ENCODE data around the gene ECSIT.
A peak's percentile ranks its signal among the peaks of the same experiment; 100 is the strongest.
"Not testable (repeated sequence)": the region's sequence is repeated elsewhere in the genome, so short reads cannot be mapped to it uniquely, and the experiment has no call there.

Gene ECSIT

DNA sequence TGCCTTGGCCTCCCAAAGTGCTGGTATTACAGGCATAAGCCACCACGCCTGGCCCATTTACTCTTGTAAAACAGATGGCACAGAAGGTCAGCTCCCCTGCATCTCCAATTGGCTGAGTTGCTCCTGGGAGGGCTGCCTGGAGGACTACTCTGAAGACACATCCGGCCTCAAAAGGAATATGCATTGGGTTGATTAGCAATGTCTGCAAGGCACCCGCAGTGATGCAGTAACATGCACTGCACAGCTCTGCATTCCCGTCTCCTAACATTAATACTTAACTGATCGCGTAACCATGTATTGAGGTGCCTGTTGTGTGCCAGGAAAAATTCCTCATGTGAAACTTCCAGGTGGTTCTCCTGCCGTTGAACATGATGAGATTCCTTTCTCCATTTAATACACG, 53.1 kb downstream of the ECSIT start:
- DNase-seq: no peak

DNA sequence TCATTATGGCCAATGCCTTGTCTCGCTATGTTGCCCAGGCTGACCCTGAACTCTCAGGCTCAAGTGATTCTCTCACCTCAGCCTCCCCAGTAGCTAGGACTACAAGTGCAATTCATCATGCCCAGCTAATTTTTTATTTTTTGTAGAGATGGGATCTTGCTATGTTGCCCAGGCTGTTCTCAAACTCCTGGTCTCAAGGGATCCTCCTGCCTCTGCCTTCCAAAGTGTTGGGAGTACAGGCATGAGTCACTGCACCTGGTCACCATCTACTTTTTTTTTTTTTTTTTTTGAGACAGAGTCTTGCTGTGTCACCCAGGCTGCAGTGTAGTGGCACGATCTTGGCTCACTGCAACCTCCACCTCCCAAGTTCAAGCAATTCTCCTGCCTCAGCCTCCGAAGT, 53.6 kb downstream of the ECSIT start:
- not testable (repeated sequence) for DNase-seq

DNA sequence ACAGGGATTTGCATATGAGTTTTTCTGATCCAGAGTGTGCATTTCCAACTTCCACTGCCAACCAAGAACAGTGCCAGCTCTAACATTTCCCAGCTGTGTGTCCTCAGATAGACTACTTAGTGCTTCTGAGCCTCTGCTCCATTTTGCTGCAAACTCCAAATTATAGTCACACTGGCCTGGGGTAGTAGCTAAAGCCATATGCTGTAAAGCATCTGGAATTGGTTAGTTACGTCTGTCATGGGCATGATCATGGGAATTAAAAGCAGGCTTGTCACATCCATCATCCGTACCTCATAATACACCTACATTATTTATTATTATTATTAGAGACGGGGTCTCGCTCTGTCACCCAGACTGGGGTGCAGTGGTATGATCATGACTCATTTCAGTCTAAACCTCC, 55.2 kb downstream of the ECSIT start:
- no peak for DNase-seq

DNA sequence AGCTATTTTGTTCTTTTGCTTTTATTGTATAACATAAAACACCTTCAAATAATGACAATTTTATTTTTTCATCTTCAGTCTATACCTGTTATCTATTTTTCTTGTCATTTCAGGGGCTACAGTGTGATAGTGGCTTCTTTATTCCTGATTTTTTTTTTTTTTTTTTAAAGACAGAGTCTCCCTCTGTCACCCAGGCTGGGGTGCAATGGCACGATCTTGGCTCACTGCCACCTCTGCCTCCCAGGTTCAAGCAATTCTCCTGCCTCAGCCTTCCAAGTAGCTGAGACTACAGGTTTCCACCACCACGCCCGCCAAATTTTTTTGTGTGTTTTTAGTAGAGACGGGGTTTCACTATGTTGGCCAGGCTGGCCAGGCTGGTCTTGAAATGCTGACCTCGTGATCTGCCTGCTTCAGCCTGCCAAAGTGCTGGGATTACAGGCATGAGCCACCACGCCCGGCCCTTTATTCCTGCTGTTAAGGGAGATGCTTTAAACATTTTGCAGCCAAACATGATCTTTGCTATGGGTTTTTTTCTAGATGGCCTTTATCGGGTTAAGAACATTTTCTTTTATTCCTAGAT, 60.6 kb downstream of the ECSIT start:
- not testable (repeated sequence) for DNase-seq

DNA sequence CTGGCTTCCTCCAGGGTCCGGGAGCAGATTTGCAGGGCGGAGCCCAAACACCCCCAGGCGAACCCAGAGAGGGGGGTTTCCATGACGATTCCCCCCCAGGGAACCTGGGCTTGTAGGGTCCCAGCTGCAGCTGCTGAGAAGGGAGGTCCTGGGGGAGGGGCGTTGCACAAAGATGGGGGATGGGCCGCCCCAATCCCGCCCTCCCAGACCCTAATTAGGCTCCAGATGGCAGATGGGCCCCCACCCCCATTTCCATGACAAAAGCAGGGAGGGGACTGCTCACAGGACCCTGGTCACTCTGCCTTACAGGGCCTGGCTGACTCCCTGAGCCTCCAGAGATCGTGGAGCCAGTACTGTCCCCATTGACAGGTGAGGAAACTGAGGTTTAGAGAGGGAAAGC, 63.3 kb downstream of the ECSIT start:
- DNase-seq: no peak

DNA sequence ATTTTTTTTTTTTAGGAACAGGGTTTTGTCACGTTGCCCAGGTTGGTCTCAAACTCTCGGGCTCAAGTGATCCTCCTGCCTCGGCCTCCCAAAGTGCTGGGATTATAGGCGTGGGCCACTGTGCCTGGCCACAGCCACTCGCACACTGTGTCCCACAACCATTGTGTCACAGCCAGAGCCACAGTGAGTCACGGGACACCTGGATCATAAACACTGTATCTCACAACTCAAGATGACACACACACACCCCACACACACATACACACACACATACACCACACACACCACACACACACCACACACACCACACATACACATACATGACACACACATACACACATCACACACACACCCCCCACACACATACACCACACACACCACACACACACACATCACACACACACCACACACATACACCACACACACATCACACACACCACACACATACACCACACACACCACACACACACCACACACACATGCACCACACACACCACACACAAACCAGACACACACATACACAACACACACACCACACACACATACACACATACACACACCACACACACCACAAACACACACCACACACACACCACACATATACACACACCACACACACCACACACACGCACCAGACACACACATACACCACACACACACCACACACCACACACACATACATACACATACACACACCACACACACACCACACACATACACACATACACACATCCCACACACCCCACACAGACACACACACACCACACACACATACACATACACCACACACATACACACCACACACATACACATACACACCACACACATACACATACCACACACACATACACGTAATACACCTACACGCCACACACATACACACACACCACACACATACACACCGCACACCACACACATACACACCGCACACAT, 64.3 kb downstream of the ECSIT start:
- no peak for DNase-seq

DNA sequence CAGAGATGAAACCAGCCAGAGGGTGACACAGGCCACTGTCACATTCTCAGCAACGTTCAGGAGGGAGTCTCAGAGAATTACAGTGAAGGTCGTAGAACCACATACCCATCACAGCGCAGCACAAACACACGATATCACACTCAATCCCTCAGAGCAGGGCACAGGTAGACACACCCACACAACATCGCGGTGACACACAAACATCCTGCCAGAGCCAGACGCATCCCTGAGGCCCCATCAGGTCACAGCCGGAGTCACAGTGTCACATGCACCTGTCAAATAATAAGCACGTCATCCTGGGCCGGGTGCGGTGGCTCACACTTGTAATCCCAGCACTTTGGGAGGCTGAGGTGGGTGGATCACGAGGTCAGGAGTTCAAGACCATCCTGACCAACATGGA, 65.5 kb downstream of the ECSIT start:
- DNase-seq: peak; percentile 24

DNA sequence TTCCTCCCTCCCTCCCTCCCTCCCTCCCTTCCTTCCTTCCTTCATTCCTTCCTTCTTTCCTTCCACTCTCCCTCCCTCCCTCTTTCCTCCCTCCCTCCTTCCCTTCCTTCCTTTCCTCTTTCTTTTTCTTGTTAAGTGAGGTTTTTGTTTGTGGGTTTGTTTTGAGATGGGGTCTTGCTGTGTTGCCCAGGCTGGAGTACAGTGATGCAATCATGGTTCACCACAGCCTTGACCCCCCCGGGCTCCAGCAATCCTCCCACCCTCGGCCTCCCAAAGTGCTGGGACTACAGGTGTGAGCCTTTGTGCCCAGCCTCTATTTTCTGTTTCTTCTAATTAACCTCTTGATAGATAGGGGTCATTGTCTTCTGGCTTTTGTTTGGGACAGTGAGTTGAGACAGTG, 67.5 kb downstream of the ECSIT start:
- DNase-seq: no peak

DNA sequence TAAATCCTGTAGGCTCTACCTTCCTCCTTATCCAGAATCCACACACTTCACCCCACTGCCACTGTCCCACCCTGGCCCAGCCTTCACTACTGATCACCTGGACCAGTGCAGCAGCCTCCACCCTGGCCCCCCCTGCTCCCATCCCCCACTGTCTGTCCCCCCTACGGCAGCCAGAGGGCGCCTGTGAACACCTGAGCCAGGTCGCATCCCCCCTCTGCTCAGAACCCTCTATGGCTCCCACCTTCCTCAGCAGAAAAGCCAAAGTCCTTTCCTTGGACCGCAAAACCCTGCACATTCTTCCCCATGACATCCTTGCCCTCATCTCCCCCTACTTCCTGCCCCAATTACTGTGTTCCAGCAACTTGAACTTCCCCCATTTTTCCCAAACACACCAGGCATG, 68.7 kb downstream of the ECSIT start:
- DNase-seq: no peak

DNA sequence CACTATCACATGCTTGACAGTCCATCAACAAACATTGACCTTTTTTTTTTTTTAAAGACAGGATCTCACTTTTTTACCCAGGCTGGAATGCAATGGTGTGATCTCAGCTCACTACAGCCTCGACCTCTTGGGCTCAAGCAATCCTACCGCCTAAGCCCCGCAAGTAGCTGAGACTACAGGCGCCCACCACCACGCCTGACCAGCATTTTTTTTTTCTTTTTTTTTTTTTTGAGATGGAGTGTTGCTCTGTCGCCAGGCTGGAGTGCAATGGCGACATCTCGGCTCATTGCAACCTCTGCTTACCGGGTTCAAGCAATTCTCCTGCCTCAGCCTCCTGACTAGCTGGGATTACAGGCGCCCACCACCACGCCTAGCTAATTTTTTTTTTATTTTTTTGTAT, 70.0 kb downstream of the ECSIT start:
- not testable (repeated sequence) for DNase-seq

DNA sequence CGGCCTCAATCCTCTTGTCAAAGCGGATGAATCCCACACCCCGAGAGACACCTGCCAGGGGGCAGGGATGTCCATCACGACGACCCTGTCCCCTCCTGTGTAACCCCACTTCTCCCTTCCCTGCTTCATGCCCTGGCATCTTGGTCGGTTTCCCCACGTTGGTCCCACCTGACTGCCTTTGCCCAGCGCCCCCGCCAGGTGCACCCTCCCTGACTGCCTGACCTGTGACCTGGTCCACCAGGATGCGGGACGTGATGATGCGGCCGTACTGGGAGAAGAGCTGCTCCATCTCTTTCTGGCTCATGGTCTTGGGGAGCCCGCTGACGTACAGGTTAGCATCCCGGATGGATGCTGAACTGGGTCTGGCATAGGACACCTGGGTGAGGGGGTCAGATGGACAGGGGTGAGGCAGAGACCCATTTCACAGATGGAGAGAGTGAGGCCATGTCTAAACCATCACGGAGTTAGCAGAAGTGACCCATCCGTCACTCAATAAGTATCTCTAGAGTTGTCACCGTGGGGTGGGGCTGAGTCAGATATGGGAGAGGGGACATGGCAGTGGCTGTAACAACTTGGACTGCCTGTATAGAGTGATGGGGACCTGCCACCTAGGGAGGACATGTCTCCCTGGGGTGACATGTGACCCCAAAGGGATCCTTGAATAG, 70.6 kb downstream of the ECSIT start:
- no peak for DNase-seq

DNA sequence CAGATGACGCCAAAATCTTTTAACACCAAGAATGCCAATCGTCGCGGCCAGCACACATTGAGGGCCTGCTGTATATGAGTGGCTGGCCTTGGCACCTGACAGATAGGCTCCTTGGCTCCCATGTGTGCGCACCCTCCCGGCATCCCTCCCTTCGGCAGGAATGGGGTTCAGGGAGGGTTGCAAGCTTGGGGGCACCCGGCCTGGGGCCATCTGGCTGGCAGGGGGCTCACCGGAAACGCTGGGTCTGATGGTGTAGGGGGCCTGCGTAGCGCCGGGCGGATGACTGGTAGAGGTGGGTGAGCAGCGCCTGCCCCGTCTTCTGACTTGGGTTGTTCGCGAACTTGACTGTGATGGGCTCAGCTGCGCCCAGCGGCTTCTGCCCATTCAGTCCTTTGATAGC, 71.1 kb downstream of the ECSIT start:
- no peak for DNase-seq

DNA sequence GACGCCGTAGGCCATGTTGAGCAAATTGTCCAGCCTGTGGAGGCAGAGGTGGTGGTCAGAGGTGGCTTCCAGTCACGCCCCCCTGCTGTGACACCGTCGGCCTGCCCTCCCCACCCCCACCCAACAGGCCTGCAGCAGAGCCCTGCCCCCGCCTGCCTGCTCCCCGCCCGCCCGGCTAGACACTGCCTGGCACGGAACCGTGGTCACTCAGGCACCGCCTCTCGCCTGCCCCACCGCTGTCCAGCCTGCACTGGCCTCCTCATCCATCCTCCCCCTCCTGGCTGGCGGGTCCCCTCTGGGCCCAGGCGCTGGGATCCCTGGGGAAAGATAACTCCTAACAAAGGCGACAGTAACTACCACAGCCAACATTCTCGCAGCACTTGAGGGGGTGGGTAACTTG, 71.8 kb downstream of the ECSIT start:
- DNase-seq: no peak

DNA sequence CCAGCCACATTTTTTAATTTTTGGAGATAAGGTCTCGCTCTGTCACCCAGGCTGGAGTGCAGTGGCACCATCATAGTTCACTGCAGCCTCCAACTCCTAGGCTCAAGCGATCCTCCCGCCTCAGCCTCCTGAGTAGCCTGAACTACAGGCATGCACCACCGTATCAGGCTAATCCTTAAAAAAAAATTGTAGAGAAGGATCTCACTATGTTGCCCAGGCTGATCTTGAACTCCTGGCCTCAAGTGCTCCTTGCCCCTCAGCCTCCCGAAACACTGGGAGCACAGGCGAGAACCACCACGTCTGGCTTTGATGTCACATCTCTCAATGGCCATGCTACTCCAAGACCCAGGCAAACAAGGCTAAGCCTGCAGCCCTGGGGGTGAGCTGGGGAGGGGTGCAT, 72.3 kb downstream of the ECSIT start:
- DNase-seq: no peak

Measured in central memory CD4-positive, alpha-beta T cell (primary cell).